ENCODE measurements around the gene ZNF512. TPM values are rescaled to one million over a fixed set of nuclear protein-coding genes. Genes with fewer than 3 reads are reported as not detected.

Gene ZNF512
- total and polyA plus RNA-seq, 2 of the 13 experiments (the other 11 are each of a cell fraction or from before 2014, with no cell fraction given), result 29.8 to 31.0 TPM

DNA sequence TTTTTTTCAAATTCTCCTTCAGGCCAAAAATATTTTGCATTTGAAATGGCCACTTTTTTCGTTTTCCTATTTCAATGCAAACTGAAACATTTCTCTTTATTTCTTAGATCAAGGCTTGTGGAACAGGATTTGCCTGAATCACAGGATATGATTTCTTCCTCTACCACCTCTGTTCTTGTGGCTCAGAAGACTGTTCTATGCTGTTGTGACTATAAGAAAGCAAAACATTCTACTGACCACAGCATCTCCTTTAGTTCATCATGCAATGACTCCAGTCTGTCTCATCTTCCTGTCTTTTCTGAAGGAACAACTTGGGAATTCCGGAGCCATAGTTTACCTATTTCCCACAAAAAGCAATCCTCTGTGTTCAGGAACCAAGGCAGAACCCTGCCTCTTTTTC, 16.2 kb upstream of the ZNF512 start:
- Histone ChIP-seq H3K27ac (ENCODE audit: extremely low read length, insufficient read depth, low read length) (no peak overlapping the region), H3K79me2 (ENCODE audit: insufficient read depth, low read length) (no peaks in the 10 kb centered on the region), H3K9me3 (ENCODE audit: low read length) (no peaks in the 10 kb centered on the region), H3K4me2 (ENCODE audit: low read depth, low read length) (no peak overlapping the region), H3K9ac (ENCODE audit: insufficient read depth, low read depth, low read length) (no peak overlapping the region), H3K36me3 (replicated peaks in 1 of 2; ENCODE audit: control insufficient read depth in 1 of 2, insufficient read depth in 2 of 2, low read length in 2 of 2) (no peaks in the 10 kb centered on the region), H3K4me3 (replicated peaks in 1 of 3; ENCODE audit: insufficient read depth in 1 of 3, low read depth in 2 of 3, low read length in 3 of 3) (no peak overlapping the region), H2AFZ (ENCODE audit: low read length) (no peak overlapping the region), H3K27me3 (ENCODE audit: control insufficient read depth in 1 of 2, insufficient read depth in 2 of 2, low read length in 2 of 2) (0 out of 5 replicates have a peak, but pooled peaks cover 0 to 6% of the 10 kb centered on the region in 2 experiments), H3K4me1 (ENCODE audit: insufficient read depth, low read length) (peaks cover 3% of the 10 kb centered on the region), H4K20me1 (ENCODE audit: insufficient read depth, low read length) (no peaks in the 10 kb centered on the region)
- in situ Hi-C loops (cut with HindIII; ENCODE audit: extremely low pct_ligation_motif_present, low pct_unique_long_range_greater_than_20kb) (no loop called here), intact Hi-C loops (cut with micrococcal nuclease; ENCODE audit: unreplicated experiment) (no loop called here)
- no TSS peak for BruUV-seq (replicated peaks)
- no peak for ATAC-seq
- 10% methylated on average over 2 of the region's 2 CpGs for WGBS (ENCODE audit: low lambda C conversion rate)
- no peak for DNase-seq (ENCODE audit: low spot score)
- ChIA-PET POLR2A (no interaction called here), CTCF (ENCODE audit: low intra/inter-chr PET ratio, low total read pairs) (no interaction called here)
- FAIRE-seq, result no peak
- TF ChIP-seq ZNF781 (CRISPR knock-in tag; IDR thresholded peaks at IDR 0.05; ENCODE audit: borderline replicate concordance, not compliant biosample characterization) (no peak), ZBTB8A (CRISPR knock-in tag; IDR thresholded peaks at IDR 0.05; ENCODE audit: borderline replicate concordance, low read depth) (no peak), HNRNPUL1 (IDR thresholded peaks at IDR 0.05; ENCODE audit: low read depth, low read length) (no peak), HMG20B (CRISPR knock-in tag; conservative IDR thresholded peaks at IDR 0.05) (no peak)
- TF ChIP-seq, protein P1, sequence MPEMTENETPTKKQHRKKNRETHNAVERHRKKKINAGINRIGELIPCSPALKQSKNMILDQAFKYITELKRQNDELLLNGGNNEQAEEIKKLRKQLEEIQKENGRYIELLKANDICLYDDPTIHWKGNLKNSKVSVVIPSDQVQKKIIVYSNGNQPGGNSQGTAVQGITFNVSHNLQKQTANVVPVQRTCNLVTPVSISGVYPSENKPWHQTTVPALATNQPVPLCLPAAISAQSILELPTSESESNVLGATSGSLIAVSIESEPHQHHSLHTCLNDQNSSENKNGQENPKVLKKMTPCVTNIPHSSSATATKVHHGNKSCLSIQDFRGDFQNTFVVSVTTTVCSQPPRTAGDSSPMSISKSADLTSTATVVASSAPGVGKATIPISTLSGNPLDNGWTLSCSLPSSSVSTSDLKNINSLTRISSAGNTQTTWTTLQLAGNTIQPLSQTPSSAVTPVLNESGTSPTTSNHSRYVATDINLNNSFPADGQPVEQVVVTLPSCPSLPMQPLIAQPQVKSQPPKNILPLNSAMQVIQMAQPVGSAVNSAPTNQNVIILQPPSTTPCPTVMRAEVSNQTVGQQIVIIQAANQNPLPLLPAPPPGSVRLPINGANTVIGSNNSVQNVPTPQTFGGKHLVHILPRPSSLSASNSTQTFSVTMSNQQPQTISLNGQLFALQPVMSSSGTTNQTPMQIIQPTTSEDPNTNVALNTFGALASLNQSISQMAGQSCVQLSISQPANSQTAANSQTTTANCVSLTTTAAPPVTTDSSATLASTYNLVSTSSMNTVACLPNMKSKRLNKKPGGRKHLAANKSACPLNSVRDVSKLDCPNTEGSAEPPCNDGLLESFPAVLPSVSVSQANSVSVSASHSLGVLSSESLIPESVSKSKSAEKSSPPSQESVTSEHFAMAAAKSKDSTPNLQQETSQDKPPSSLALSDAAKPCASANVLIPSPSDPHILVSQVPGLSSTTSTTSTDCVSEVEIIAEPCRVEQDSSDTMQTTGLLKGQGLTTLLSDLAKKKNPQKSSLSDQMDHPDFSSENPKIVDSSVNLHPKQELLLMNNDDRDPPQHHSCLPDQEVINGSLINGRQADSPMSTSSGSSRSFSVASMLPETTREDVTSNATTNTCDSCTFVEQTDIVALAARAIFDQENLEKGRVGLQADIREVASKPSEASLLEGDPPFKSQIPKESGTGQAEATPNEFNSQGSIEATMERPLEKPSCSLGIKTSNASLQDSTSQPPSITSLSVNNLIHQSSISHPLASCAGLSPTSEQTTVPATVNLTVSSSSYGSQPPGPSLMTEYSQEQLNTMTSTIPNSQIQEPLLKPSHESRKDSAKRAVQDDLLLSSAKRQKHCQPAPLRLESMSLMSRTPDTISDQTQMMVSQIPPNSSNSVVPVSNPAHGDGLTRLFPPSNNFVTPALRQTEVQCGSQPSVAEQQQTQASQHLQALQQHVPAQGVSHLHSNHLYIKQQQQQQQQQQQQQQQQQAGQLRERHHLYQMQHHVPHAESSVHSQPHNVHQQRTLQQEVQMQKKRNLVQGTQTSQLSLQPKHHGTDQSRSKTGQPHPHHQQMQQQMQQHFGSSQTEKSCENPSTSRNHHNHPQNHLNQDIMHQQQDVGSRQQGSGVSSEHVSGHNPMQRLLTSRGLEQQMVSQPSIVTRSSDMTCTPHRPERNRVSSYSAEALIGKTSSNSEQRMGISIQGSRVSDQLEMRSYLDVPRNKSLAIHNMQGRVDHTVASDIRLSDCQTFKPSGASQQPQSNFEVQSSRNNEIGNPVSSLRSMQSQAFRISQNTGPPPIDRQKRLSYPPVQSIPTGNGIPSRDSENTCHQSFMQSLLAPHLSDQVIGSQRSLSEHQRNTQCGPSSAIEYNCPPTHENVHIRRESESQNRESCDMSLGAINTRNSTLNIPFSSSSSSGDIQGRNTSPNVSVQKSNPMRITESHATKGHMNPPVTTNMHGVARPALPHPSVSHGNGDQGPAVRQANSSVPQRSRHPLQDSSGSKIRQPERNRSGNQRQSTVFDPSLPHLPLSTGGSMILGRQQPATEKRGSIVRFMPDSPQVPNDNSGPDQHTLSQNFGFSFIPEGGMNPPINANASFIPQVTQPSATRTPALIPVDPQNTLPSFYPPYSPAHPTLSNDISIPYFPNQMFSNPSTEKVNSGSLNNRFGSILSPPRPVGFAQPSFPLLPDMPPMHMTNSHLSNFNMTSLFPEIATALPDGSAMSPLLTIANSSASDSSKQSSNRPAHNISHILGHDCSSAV (CRISPR knock-in tag; IDR thresholded peaks at IDR 0.05; ENCODE audit: borderline replicate concordance), result no peak
- TF ChIP-seq, protein P2, sequence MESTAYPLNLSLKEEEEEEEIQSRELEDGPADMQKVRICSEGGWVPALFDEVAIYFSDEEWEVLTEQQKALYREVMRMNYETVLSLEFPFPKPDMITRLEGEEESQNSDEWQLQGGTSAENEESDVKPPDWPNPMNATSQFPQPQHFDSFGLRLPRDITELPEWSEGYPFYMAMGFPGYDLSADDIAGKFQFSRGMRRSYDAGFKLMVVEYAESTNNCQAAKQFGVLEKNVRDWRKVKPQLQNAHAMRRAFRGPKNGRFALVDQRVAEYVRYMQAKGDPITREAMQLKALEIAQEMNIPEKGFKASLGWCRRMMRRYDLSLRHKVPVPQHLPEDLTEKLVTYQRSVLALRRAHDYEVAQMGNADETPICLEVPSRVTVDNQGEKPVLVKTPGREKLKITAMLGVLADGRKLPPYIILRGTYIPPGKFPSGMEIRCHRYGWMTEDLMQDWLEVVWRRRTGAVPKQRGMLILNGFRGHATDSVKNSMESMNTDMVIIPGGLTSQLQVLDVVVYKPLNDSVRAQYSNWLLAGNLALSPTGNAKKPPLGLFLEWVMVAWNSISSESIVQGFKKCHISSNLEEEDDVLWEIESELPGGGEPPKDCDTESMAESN (CRISPR knock-in tag; conservative IDR thresholded peaks at IDR 0.05), result no peak
- TF ChIP-seq, protein P3, sequence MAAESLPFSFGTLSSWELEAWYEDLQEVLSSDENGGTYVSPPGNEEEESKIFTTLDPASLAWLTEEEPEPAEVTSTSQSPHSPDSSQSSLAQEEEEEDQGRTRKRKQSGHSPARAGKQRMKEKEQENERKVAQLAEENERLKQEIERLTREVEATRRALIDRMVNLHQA (CRISPR knock-in tag; IDR thresholded peaks at IDR 0.05), result no peak
- TF ChIP-seq, protein P4, sequence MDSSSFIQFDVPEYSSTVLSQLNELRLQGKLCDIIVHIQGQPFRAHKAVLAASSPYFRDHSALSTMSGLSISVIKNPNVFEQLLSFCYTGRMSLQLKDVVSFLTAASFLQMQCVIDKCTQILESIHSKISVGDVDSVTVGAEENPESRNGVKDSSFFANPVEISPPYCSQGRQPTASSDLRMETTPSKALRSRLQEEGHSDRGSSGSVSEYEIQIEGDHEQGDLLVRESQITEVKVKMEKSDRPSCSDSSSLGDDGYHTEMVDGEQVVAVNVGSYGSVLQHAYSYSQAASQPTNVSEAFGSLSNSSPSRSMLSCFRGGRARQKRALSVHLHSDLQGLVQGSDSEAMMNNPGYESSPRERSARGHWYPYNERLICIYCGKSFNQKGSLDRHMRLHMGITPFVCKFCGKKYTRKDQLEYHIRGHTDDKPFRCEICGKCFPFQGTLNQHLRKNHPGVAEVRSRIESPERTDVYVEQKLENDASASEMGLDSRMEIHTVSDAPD (CRISPR knock-in tag; IDR thresholded peaks at IDR 0.05), result no peak
- TF ChIP-seq, protein P5, sequence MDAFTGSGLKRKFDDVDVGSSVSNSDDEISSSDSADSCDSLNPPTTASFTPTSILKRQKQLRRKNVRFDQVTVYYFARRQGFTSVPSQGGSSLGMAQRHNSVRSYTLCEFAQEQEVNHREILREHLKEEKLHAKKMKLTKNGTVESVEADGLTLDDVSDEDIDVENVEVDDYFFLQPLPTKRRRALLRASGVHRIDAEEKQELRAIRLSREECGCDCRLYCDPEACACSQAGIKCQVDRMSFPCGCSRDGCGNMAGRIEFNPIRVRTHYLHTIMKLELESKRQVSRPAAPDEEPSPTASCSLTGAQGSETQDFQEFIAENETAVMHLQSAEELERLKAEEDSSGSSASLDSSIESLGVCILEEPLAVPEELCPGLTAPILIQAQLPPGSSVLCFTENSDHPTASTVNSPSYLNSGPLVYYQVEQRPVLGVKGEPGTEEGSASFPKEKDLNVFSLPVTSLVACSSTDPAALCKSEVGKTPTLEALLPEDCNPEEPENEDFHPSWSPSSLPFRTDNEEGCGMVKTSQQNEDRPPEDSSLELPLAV (CRISPR knock-in tag; conservative IDR thresholded peaks at IDR 0.05; ENCODE audit: low read depth), result no peak
